Activated CD4-positive, CD25-positive, alpha-beta regulatory T cell treated with anti-CD3 and anti-CD28 coated beads, Interleukin-2, amount 50 U/mL, for 72 hours (primary cell): Measurements from ENCODE around the gene ST8SIA4.
"Not testable (repeated sequence)": the region's sequence is repeated elsewhere in the genome, so short reads cannot be mapped to it uniquely, and the experiment has no call there.

Experiments
- DNase-seq: peaks from one replicate; pipeline ENCODE4 v3.0.0; 2021

The ST8SIA4 gene

DNA sequence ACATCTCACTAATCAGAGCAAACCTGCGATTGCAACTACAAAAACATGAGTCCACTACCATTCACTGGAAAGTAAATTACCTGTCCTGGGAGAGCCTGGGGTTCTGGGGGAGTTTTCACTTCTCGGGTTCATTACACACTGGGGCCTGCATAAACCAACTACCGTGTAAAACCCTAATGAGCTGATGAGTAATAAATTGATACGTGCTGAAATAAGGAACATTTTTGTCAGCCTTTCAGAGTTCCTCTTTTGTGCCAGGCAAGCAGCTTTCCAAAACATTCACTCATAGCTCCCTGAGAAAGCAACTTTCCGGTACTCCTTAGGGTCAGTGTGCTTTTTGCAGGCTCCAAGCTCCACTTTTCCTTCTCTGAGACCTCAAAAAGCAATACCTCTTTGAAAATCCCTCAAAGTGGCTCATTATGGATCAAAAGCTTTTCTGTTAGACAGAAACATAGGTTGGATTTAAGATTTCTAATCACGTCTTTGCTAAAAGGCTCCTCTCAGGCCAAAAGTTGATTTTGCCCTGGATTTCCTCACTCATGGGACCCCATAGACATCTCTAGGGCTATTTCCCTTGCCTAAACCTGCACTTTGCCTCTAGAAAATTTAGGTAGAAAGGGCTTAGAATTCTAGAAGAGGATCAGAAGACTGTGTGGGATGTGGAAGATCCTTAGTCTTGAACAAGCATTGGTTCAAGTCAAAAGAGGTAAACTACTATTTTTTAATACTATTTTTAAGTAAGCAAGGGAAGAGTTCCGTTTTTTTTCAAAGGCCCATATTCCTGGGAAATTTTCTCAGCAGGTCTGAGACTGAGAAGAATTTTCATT is 74.8 kb downstream of the ST8SIA4 start:
- no peak for DNase-seq

DNA sequence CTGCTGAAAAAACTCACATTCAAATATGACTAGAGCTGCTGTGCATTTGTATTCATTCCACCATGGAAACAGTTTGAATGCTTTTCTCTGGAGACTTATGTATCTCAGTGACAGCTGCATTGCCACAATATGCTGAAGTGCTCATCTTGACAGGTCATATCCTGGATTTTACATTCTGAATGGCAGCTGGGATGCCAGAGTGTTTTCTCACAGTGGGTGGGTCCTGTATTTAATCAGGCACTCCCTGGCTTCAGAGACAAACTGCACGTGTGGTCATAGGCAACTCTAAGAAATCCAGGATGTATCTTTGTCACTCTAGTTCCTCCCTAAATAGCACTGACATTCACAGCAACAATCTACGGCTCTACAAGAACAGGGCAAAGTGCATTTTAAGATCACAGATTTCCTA is 75.6 kb downstream of the ST8SIA4 start:
- no peak for DNase-seq

DNA sequence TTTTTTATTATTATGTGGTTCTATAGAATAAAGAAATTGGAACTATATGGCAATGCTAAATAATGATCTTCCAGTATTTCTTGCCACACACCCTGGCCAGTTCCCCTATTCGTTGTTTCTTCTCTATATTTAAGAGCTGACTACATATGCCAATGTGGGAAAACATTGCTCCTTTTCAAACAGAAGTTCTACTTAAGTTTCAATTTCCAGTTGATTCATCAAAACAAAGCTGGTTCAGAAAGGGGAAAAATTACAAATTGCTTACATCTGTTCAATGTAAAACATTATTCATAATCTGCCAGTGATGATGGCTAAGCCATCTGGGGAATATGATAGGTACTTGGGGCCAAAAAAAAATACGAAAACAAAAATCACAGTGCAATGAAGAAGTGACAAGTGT is 76.9 kb downstream of the ST8SIA4 start:
- DNase-seq = no peak

DNA sequence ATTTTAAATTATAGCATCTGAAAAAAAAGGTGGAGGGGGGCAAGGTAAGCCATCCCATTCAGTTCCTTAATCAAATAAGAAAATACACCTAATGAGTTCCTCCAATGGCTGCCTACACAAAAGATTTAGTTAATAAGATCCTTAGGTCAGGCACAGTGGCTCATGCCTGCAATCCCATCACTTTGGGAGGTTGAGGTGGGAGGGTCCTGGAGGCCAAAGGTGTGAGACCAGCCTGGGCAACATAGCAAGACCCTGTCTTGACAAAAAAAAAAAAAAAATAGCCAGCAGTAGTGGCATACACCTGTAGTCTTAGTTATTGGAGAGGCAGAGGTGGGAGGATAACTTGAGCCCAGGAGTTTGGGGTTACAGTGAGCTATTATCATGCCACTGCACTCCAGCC is 78.4 kb downstream of the ST8SIA4 start:
- DNase-seq = no peak

DNA sequence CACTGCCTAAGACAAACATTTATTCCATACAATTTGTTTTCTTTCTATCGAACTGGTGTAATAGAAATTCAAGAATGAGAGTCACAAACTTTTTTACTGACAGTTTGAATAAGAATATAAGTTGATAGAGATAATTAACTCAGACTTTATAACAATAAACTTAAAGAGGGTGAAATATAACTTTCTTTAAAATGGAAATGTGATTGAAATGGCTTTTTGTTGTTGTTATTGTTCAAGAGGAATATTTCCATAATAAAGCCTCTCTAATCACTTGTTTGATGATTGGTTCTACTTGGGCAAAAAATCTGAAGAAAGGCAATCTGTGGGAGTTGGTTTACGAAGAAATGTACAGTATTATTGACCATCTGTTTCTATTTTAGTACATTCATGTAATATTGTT is 79.3 kb downstream of the ST8SIA4 start:
- DNase-seq = no peak

DNA sequence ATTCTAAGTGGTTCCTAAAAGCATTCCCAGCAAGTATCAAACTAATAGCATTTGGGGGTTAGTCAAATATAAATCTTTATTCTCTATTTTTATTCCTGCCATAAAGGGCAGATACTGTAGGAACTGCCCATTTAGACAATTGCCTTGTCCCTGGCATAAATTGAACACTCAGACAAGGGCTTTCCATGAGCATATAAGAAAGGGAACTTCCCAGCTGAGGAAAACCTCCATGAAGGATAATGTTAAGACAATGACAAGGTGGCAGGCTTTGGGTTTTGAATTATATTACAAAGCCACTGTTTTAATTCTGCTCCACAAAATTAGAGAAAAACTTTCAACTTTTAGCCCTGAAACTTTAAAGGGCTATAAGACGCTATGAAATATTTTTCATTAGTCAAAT is 81.3 kb downstream of the ST8SIA4 start:
- DNase-seq = no peak

DNA sequence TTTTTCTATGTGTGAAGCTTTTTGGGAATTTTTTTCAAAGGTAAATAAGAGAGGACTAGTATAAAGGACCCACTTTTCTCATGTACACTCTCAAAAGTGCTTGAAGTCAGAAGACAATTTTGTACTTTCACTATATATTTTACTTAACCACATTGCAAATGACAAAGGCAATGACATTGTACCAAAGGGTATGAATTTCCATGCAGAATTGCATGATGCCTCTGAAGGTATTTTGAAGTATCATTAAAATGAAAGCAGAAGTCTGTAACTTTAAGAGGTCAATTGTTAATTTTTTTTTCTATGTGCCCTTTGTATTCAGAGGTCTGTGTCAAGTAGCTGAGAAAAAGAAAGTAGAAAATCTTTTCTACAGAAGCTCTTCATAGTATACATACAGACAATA is 84.7 kb downstream of the ST8SIA4 start:
- DNase-seq = no peak

DNA sequence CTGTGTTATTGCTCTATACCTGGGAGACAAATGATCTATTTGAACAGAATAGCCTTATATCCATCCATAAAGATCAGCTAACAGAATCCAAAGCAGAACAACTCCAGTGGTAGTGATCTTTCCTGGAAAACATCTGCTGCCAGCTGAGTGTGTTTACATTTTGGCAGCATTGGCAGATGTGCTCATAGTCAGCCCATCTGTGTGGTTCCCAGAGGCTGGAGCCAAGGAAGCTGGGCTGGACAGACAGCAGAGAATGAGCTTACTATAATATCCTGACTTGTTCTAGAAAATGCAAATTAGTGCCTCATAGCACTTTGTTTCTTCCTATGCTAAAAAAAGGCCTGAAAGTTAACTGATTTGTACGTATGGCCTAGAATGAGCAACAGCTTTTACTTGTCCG is 99.7 kb downstream of the ST8SIA4 start:
- no peak for DNase-seq

DNA sequence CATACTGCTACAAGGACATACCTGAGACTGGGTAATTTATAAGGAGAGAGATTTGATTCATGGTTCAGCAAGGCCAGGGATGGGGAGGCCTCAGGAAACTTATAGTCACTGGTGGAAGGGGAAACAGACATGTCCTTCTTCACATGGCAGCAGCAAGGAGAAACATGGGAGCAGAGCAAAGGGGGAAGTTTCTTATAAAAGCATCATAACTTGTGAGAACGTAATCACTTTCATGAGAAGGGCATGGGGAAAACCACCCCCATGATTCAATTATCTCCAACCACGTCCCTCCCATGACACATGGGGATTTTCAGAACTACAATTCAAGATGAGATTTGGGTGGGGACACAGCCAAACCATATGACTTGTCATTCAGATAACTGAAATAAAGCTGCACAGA is 100.9 kb downstream of the ST8SIA4 start:
- no peak for DNase-seq

DNA sequence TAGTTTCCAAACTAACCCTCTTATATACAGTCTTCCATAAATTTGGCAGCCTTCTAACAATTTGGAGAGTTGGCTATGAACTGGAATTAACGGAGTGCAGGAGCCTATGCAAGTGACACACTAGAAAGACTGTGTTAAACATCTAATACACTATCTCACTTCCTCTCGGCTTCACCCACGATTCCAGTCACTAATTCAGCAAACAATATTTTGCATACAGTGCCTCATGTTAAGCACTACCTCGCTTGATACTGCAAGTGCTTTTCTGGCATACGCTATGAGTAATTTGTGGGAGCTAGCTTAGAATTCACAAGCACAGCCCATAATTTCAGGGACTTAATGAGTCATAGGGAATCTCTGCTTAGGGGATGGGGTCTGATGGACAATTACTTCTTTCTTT is 102.5 kb downstream of the ST8SIA4 start:
- DNase-seq = no peak

DNA sequence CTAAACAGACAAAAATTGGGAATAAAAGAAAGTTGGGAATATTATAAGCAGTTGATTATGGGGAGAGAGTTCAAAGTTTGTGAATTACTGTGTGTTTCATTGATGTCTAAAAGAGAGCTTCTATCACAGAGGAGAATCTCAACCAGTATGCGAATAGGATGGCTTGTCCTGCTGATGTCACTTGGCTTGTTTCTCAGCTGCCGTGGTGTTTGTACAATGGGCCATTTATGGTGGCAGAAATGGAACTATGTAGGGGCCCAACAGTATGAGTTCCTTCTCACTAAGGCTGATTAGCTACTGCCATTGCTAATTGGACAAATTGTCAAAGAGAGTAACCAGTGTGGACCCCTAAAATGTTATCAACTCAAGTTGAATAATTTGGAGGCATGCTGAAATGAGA is 103.9 kb downstream of the ST8SIA4 start:
- no peak for DNase-seq

DNA sequence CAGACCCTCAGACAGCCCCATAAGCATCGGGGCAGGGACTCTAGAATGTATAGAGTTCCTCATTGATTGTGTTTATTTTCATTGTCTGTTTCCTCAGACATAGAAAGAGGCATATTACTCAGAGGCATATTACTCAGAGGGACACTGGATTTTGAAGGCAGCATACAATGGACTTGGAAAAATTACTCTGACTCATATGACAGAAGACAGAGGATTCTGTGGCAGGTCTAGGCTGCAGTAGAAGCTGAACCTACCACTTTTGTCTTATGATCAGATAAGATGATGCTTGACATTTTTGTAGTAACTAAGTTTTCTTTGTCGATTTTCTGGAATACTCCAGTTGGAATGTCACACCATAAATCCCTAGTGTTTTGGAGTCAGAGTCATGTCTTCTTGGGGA is 105.2 kb downstream of the ST8SIA4 start:
- no peak for DNase-seq

DNA sequence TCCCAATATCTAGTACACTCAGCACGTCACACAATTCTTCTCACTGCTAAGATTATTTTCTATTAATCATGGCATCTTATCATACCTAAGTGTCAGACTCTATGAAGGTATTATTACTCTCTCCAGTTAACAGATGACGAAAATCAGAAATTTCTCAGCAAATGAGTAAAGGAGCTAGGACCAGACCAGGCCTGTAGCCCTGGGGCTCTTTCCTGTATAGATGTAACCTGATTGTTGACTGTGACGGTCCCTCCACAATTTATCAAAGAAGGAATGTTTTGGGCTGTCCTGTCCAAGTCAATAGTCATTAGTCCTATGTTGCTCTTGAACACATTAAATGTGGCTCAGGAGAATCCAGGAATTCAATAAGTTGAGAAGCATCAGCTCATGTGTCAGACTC is 106.2 kb downstream of the ST8SIA4 start:
- no peak for DNase-seq

DNA sequence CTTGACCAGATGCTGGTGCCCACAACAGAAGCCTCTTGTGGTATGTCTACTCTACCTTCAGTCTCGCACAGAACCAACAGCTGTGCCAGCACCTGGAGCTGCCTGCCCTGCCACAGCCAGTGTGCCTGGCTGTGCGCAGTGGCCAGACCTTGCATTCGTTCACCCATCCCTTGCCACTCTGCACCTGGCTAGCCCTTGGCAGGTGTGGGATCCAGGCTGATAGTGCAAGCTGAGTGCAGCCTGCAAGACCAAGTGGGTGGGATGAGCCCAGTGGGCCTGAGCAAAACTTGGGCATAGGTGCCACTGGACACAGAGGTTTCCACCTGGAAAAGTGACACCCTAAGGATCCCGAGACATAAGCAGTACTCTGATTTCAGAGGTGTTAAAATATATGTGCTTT is 108.2 kb downstream of the ST8SIA4 start:
- DNase-seq = no peak

DNA sequence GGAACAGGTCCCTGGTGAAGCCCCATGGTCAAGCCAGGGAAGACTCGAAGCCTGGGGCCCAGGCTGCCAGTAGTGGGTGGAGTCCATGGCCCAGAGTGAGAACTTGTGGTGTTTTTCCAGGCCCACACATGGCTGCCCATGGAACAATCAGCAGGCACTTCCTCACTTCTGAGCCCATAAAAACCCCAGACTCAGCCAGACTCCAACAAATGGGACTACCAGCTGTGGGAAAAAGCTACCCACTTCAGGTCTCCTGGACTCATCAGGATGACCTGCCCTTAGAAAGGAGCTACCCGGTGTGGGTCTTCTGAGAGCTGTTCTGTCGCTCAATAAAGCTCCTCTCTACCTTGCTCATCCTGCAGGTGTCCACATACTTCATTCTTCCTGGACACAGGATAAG is 108.9 kb downstream of the ST8SIA4 start:
- DNase-seq = no peak

DNA sequence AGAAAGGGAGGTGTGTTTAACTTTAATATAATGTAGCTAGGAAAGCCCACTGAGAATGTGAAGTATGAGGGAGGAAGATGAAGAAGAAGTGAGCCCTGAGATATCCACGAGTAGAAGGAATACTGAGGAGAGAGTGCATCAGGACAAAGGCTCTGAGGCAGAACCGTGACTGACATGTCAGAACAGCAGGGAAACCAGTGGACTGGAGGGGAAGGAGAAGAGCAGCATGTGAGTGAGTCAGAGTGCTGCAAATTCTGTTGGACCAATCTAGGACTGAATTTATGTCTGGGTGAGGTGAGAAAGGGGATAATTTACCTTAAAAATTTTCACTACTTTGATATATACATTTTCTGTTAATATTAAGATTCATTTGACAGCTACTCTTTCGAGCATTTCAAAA is 110.3 kb downstream of the ST8SIA4 start:
- no peak for DNase-seq

DNA sequence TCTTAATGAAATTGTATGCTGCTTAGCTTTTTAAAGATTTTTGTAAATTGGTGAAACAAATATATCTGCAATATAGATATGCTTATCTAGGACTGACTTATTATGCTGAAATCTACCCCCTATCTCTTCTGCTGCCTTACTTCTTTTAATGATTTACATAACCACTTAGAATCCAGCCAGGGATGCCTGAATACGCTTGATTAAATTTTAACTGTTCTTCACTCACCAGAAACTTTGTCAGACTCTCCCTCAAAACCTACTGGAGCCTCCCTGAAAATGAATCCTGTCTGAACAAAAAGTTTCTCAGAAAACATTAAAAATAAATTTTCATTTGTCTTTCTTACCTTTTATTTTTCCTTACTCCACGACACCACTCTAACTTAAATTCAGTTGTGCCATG is 111.7 kb downstream of the ST8SIA4 start:
- no peak for DNase-seq

DNA sequence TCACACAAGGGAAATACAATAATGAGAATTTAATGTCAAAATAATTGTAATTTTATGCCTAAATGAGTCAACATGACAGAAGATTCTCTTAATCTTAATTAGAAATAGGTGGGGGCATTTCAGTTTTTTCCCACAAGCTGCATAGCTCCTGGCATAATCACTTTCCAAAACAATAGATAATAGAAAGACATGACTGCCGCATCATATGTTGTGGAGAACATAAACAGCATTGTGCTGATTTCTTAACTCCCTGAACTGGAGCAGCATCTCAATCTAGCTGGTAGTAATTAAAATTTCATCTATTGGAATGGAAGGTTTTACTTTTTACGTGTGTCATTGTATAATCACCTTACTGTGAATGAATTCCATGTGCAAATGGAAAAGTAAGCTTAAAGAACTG is 112.1 kb downstream of the ST8SIA4 start:
- DNase-seq = no peak

DNA sequence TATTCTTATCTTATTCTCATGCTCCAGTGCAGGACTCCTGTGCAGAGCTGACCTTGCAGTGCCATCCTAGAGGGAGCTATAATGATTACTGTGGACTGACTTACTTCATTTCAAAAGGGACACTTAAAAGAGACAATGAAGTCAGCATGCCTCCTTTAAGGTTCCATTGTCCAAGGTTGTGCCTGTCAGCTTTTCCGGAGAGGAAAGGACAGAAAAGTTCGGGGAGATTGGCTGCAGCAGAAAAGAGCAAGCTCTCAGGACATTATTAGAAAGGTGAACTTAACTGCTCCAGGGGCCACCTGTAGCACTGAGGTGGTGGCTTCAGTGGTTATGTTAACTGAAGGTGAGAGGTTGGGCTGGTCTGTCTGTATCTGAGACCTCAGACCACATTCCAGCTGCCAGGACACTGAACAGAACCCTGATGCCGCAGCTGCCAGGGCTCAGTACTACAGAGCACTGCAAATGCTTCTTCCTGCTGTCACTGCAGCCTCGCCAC is 112.9 kb downstream of the ST8SIA4 start:
- DNase-seq = no peak

DNA sequence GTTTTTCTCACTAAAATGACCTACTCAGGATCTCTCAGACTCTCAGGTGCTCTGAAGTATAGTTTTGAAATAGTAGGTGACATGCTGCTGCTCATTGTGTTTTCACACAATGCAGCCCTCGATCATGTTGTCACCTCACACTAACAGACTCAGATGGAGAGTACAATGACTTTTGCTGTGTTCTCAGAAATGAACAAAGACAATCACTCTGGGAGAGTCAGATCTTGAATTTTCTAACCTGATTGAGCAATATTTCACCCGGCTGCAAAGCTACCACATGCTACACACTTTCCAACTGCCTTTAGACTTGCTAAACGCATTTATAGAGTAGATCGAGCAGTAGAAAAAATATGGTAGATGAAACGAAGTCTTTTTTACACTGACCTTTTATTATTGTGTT is 113.4 kb downstream of the ST8SIA4 start:
- no peak for DNase-seq

DNA sequence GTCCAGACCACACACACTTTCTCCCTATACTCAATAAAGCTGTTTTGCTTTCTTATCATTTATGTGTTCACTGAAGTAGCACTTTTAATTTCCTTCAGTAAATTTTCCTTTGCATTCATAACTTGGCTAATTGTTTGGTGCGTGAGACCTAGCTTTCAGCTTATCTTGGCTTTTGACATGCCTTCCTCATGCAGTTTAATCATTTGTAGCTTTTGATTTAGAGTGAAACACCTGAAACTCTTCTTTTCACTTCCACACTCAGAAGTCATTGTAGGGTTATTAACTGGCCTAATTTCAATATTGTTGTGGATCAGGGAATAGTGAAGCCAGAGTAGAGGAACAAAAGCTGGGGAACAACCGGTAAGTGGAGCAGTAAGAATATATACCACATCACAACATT is 114.7 kb downstream of the ST8SIA4 start:
- no peak for DNase-seq

DNA sequence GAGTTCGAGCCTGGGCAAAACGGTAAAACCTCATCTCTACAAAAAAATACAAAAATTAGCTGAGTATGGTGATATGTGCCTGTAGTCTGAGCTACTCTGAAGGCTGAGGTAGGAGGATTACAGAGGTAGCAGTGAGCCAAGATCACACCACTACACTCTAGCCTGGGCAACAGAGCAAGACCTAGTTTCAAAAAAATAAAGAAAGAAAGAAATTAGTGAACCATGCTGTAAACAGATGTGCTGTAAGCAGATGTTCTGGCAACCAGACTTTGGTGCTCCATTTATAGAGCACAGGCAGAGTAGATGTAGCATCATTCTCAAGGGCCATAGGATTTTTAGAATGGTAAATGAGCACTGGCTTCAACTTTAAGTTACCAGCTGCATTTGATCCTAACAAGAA is 115.4 kb downstream of the ST8SIA4 start:
- no peak for DNase-seq

DNA sequence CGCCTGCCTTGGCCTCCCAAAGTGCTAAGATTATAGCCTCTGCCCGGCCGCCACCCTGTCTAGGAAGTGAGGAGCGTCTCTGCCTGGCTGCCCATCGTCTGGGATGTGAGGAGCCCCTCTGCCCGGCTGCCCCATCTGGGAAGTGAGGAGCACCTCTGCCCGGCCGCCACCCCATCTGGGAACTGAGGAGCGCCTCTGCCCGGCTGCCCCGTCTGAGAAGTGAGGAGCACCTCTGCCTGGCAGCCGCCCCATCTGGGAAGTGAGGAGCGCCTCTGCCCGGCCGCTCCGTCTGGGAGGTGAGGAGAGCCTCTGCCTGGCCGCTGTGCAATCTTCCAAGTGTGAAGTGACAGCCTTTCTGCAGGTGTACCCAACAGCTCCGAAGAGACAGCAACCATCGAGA is 117.5 kb downstream of the ST8SIA4 start:
- DNase-seq = not testable (repeated sequence)

DNA sequence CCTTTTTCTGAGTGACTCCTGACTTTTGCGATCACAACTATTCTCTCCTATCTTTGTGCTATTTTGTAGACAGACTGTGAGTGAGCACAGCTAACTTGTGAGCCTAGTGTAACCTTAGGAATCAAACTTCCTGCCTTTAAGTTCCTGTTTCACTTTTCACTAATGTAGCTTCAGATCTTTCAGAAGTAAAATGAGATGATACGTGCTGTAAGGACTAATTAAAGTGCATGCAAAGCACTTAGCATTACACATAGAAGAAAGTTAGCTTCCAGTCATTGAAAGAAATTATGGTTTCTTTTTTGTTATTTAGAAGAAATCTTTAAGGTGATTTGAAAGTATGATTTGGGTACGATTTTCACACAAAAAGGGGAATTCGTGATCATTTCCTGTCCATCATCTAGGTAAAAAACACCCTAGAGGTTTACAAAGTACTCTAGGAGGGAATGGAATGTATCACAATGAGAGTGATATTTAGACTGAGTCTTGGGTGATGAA is 122.7 kb downstream of the ST8SIA4 start:
- DNase-seq = no peak
